B cell (primary cell): Measurements from ENCODE around the gene DCP2. TPM values are rescaled to one million over a fixed set of nuclear protein-coding genes. Genes with fewer than 3 reads are reported as not detected.

ENCODE experiments used
- ATAC-seq: fragments of 200-7000 bp; cut with Tn5 transposase; one replicate; pipeline ENCODE4 v1.10.0; 2021; ENCODE audit warnings: low read depth, mild to moderate bottlenecking, moderate number of reproducible peaks, moderate library complexity
- CTCF ChIA-PET: fragments of 350-600 bp; sonication (Branson Sonifier 250); formaldehyde crosslinking; loops from one replicate; lab custom pipeline; 2021; ENCODE audit warnings: antibody characterized with exemption, inconsistent platforms; lab: Charles Lee
- POLR2A ChIA-PET: fragments of 350-600 bp; sonication (Branson Sonifier 250); formaldehyde crosslinking; loops from one replicate; lab custom pipeline; 2021; ENCODE audit warnings: antibody characterized with exemption; lab: Charles Lee
- DNase-seq: peaks from one replicate; pipeline ENCODE4 v3.0.0; 2013
- H2AFZ ChIP-seq: 2 replicates; pipeline ENCODE4 v1.6.1; 2012; ENCODE audit warnings: mild to moderate bottlenecking, low read depth, low read length; ENCODE audit not compliant: insufficient read depth, poor library complexity, severe bottlenecking
- H3K27ac ChIP-seq, 2 donors: 1 replicate in 1 of 2; 2 replicates in 1 of 2; pipeline ENCODE4 v1.5.1; 2012 to 2013; ENCODE audit warnings: low read length in 2 of 2, mild to moderate bottlenecking in 2 of 2, moderate library complexity in 1 of 2
- H3K27me3 ChIP-seq, 4 experiments: fragments of 200-600 bp in 1 of 4; sonication (generic) in 1 of 4; replicated peaks in 1 of 4; 1 replicate in 2 of 4; 2 replicates in 2 of 4; pipeline versions ENCODE4 v1.6.1 to v1.7.0; 2013 to 2016; ENCODE audit warnings: low read length in 3 of 4, mild to moderate bottlenecking in 2 of 4, mixed read lengths in 1 of 4, moderate library complexity in 1 of 4; ENCODE audit not compliant: insufficient read depth in 4 of 4, control insufficient read depth in 3 of 4; ENCODE audit errors: control extremely low read depth in 1 of 4
- H3K36me3 ChIP-seq, 2 experiments: replicated peaks in 1 of 2; 1 replicate in 1 of 2; 2 replicates in 1 of 2; pipeline versions ENCODE4 v1.6.1 to v1.7.1; 2013; ENCODE audit warnings: low read length in 1 of 2; ENCODE audit not compliant: insufficient read depth in 2 of 2, control insufficient read depth in 1 of 2; ENCODE audit errors: control extremely low read depth in 1 of 2, extremely low read depth in 1 of 2
- H3K4me1 ChIP-seq, 2 donors: fragments of 200-600 bp in 1 of 2; sonication (generic) in 1 of 2; 1 replicate in 1 of 2; 2 replicates in 1 of 2; pipeline versions ENCODE4 v1.5.1 to v1.6.1; 2013 to 2017; ENCODE audit warnings: low read length in 2 of 2; ENCODE audit not compliant: control insufficient read depth in 2 of 2, insufficient read depth in 2 of 2
- H3K4me2 ChIP-seq: replicated peaks from 2 replicates; pipeline ENCODE3; 2012; ENCODE audit warnings: mild to moderate bottlenecking, low read depth, low read length; ENCODE audit not compliant: poor library complexity, severe bottlenecking
- H3K4me3 ChIP-seq, 5 experiments: fragments of 200-600 bp in 1 of 5; sonication (generic) in 1 of 5; 1 replicate in 3 of 5; 2 replicates in 2 of 5; pipeline versions ENCODE4 v1.5.1 to v1.7.0; 2011 to 2016; ENCODE audit warnings: low read length in 4 of 5, mild to moderate bottlenecking in 4 of 5, low read depth in 2 of 5, control low read depth in 1 of 5, moderate library complexity in 1 of 5; ENCODE audit not compliant: insufficient read depth in 1 of 5; ENCODE audit errors: control extremely low read depth in 1 of 5, extremely low read depth in 1 of 5
- H3K79me2 ChIP-seq: fragments of 200-600 bp; sonication (generic); one replicate; pipeline ENCODE4 v1.6.0; 2016; ENCODE audit warnings: low read length; ENCODE audit not compliant: control insufficient read depth, insufficient read depth
- H3K9ac ChIP-seq: fragments of 200-600 bp; sonication (generic); 2 replicates; pipeline ENCODE4 v1.6.1; 2017; ENCODE audit warnings: mild to moderate bottlenecking, low read length, moderate library complexity
- H3K9me3 ChIP-seq, 3 donors: one replicate each; pipeline versions ENCODE4 v1.6.1 to v1.7.1; 2013; ENCODE audit warnings: low read length in 2 of 3; ENCODE audit not compliant: control insufficient read depth in 2 of 3, insufficient read depth in 1 of 3; ENCODE audit errors: control extremely low read depth in 1 of 3
- H4K20me1 ChIP-seq: 2 replicates; pipeline ENCODE4 v1.6.0; 2012; ENCODE audit warnings: mild to moderate bottlenecking, low read length; ENCODE audit not compliant: insufficient read depth, control insufficient read depth, poor library complexity, severe bottlenecking
- H3K27ac Mint-ChIP-seq: one replicate; pipeline ENCODE4 v1.8.0; 2021; ENCODE audit warnings: mixed read lengths
- H3K27me3 Mint-ChIP-seq: one replicate; pipeline ENCODE4 v1.8.0; 2021; ENCODE audit warnings: mixed read lengths
- H3K4me1 Mint-ChIP-seq: one replicate; pipeline ENCODE4 v1.8.0; 2021; ENCODE audit warnings: mixed read lengths
- H3K4me3 Mint-ChIP-seq: one replicate; pipeline ENCODE4 v1.8.0; 2021; ENCODE audit warnings: mixed read lengths
- H3K9me3 Mint-ChIP-seq: one replicate; pipeline ENCODE4 v1.8.0; 2022; ENCODE audit warnings: mixed read lengths; ENCODE audit not compliant: insufficient read depth
- CTCF ChIP-seq: fragments of 200-600 bp; IDR thresholded peaks from one replicate; pipeline ENCODE4 v1.8.0; 2022; ENCODE audit warnings: antibody characterized with exemption, mild to moderate bottlenecking
- EZH2 ChIP-seq: IDR thresholded peaks from 2 replicates; pipeline ENCODE4 v1.6.1; 2012; ENCODE audit warnings: borderline replicate concordance, low read depth, mild to moderate bottlenecking, moderate library complexity, low read length; ENCODE audit not compliant: insufficient read depth, poor library complexity, severe bottlenecking
- WGBS: methylation state at CpG from one replicate; pipeline ENCODE4 v1.1.5; 2013; ENCODE audit warnings: missing lambda C conversion rate; ENCODE audit not compliant: insufficient coverage; 5-methylcytosine and 5-hydroxymethylcytosine counted together
- intact Hi-C: fragments of 100-400 bp; cut with micrococcal nuclease; formaldehyde crosslinking; loops from one replicate; pipeline ENCODE4 v1.10.0; 2022
- polyA plus RNA-seq: library from polyadenylated mRNA; depleted of rRNA; stranded (reverse); fragments of >200 nt; gene quantifications from 2 replicates; pipeline ENCODE4 v1.2.3, GENCODE V29; 2012
- total RNA-seq, 2 donors: library from RNA; stranded (reverse); fragments of 120-200 nt in 1 of 2; gene quantifications; 1 replicate in 1 of 2; 2 replicates in 1 of 2; pipeline versions ENCODE4 v1.2.3 to v1.2.4, GENCODE V29; 2013 to 2022

Gene DCP2
- total and polyA plus RNA-seq, 2 donors (not counting 1 experiment from before 2014, with no cell fraction given): 17.9 to 73.1 TPM

- Histone ChIP-seq H3K36me3 (no peaks in the 10 kb centered on the region), H3K79me2 (peaks cover 36% of the 10 kb centered on the region), H3K27me3 (no peaks in the 10 kb centered on the region), H3K27ac (no peak overlapping the region), H3K4me1 (peaks cover 12 to 16% of the 10 kb centered on the region in 2 donors), H3K9me3 (no peaks in the 10 kb centered on the region), H4K20me1 (no peaks in the 10 kb centered on the region), H3K9ac (no peak overlapping the region), H3K4me3 (no peak overlapping the region), H3K4me2 (no peak overlapping the region), H2AFZ (no peak overlapping the region)
- intact Hi-C loops: loop anchor here (10.0 kb wide), 1 partner anchor 808 kb away; no protein-coding TSS in a partner anchor
- no peak overlapping the region for H3K4me3 Mint-ChIP-seq
- ChIA-PET POLR2A (no interaction called here), CTCF (interaction anchor here (4.4 kb wide), 1 partner anchor 51 kb away, joined by 41 read pairs; the partner anchor contains the start of gene REEP5)
- H3K9me3 Mint-ChIP-seq: no peaks in the 10 kb centered on the region
- no peak for TF ChIP-seq CTCF
- TF ChIP-seq EZH2: no peak
- DNase-seq (no peak), ATAC-seq (no peak)
- no peak overlapping the region for H3K27ac Mint-ChIP-seq
- no CpG with 5 or more reads among the region's 1 CpG for WGBS
- H3K4me1 Mint-ChIP-seq: peaks cover 26% of the 10 kb centered on the region
- H3K27me3 Mint-ChIP-seq: no peaks in the 10 kb centered on the region
Observed at GRCh38 chr5:112973036-112973435, 3.6 kb upstream of the DCP2 start.

GRCh38 chr5:112973904-112974303 lies 2.7 kb upstream of the DCP2 start:
- no peak overlapping the region for H3K27ac Mint-ChIP-seq
- H3K4me1 ChIP-seq: peaks cover 19 to 21% of the 10 kb centered on the region in 2 donors
- H2AFZ ChIP-seq: no peak overlapping the region
- H3K4me3 ChIP-seq: no peak overlapping the region
- no peaks in the 10 kb centered on the region for H3K9me3 ChIP-seq
- peaks cover 33% of the 10 kb centered on the region for H3K4me1 Mint-ChIP-seq
- 100% methylated on average over 1 of the region's 1 CpG for WGBS
- no peak for DNase-seq
- no peak for ATAC-seq
- peaks cover 44% of the 10 kb centered on the region for H3K79me2 ChIP-seq
- H3K27me3 Mint-ChIP-seq: no peaks in the 10 kb centered on the region
- POLR2A ChIA-PET: no interaction called here
- H3K9ac ChIP-seq: no peak overlapping the region
- no peak overlapping the region for H3K27ac ChIP-seq
- H3K27me3 ChIP-seq: no peaks in the 10 kb centered on the region
- no peak overlapping the region for H3K4me3 Mint-ChIP-seq
- H4K20me1 ChIP-seq: no peaks in the 10 kb centered on the region
- no peak overlapping the region for H3K4me2 ChIP-seq
- H3K9me3 Mint-ChIP-seq: no peaks in the 10 kb centered on the region
- no peaks in the 10 kb centered on the region for H3K36me3 ChIP-seq
- TF ChIP-seq CTCF: no peak
- TF ChIP-seq EZH2: no peak
- intact Hi-C loops: loop anchor here (10.0 kb wide), 1 partner anchor 809 kb away; no protein-coding TSS in a partner anchor
- CTCF ChIA-PET: interaction anchor here (0.9 to 4.4 kb wide), 2 partner anchors 52 to 113 kb away, joined by 3 to 41 read pairs; partner anchors contain the start of genes REEP5 and SRP19
